ENCODE results near the gene WWOX.

DNA sequence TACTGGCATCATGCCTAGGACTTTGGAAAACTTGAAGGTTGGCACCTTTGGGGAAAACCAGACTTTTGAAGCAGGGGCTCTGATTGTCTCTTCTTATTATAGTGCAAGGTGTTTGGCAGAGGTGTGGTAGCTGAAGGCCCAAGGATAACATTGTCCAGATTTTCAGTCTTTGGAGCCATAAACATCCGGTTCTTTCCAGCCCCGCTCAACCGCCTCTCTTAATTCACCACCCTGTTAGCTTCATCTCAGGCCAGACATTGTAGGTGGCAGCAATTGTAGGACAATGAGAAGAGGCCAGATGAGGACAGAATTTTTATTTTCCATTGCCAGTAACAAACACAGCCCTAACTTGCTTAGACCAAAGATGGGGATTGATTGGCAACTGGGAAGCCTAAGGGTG is 851.3 kb downstream of the WWOX start:
- TF ChIP-seq EZH2 (IDR thresholded peaks at IDR 0.05) (no peak), POLR2AphosphoS5 (IDR thresholded peaks at IDR 0.05; ENCODE audit: borderline replicate concordance, low read depth, low read length) (no peak)

Data from SK-N-MC (cell line).